MCF 10A (cell line): ENCODE measurements around the gene CSPG5. TPM values are rescaled to one million over a fixed set of nuclear protein-coding genes. Genes with fewer than 3 reads are reported as not detected.

Source experiments
- BruUV-seq: library from RNA; stranded (reverse); fragments of 400-500 nt; replicated peaks from 2 replicates; lab custom pipeline; 2021; lab: Mats Ljungman, UMichigan
- CTCF ChIA-PET: fragments of 300-600 bp; sonication (Branson Sonifier 250); formaldehyde crosslinking; extraction: SDS; loops from one replicate; lab custom pipeline; 2021; ENCODE audit warnings: antibody characterized with exemption, inconsistent platforms; lab: Yijun Ruan, JAX
- POLR2A ChIA-PET: fragments of 300-600, 350-650 bp; sonication (Branson Sonifier 250); formaldehyde crosslinking; extraction: SDS; loops from one replicate; lab custom pipeline; 2020; ENCODE audit warnings: antibody characterized with exemption, inconsistent platforms; lab: Yijun Ruan, JAX
- DNase-seq: peaks from one replicate; pipeline ENCODE4 v3.0.0-alpha.2; 2018; ENCODE audit not compliant: unreplicated experiment
- H3K27ac Mint-ChIP-seq: one replicate; pipeline ENCODE4 v1.8.0; 2022; ENCODE audit warnings: mild to moderate bottlenecking, low read depth, mixed read lengths; ENCODE audit not compliant: unreplicated experiment
- H3K27me3 Mint-ChIP-seq: one replicate; pipeline ENCODE4 v1.8.0; 2022; ENCODE audit warnings: mixed read lengths; ENCODE audit not compliant: insufficient read depth, unreplicated experiment
- H3K36me3 Mint-ChIP-seq: one replicate; pipeline ENCODE4 v1.8.0; 2022; ENCODE audit warnings: mild to moderate bottlenecking, moderate library complexity, mixed read lengths; ENCODE audit not compliant: insufficient read depth, unreplicated experiment
- H3K4me1 Mint-ChIP-seq: one replicate; pipeline ENCODE4 v1.8.0; 2022; ENCODE audit warnings: mixed read lengths; ENCODE audit not compliant: insufficient read depth, unreplicated experiment
- H3K4me3 Mint-ChIP-seq: one replicate; pipeline ENCODE4 v1.8.0; 2022; ENCODE audit warnings: mild to moderate bottlenecking, moderate library complexity, mixed read lengths; ENCODE audit not compliant: unreplicated experiment
- H3K9me3 Mint-ChIP-seq: one replicate; pipeline ENCODE4 v1.8.0; 2022; ENCODE audit warnings: mixed read lengths; ENCODE audit not compliant: unreplicated experiment
- CTCF ChIP-seq: fragments of 200-600 bp; IDR thresholded peaks from one replicate; pipeline ENCODE4 v1.8.0; 2022; ENCODE audit warnings: antibody characterized with exemption, mild to moderate bottlenecking; ENCODE audit not compliant: unreplicated experiment
- intact Hi-C: fragments of 100-400 bp; cut with micrococcal nuclease; formaldehyde crosslinking; loops from 2 replicates; pipeline ENCODE4 v1.14.1; 2022
- total RNA-seq: library from RNA; stranded (reverse); gene quantifications from 2 replicates; pipeline ENCODE4 v1.2.3, GENCODE V29; 2022

Gene CSPG5
- total RNA-seq, 1 experiment from 2014 or later: 0.44 TPM

GRCh38 chr3:47542471-47543173 lies 36.0 kb downstream of the CSPG5 start:
- ChIA-PET POLR2A (interaction anchor here (0.6 kb wide), 1 partner anchor 16 kb away, joined by 4 read pairs; no protein-coding TSS in a partner anchor), CTCF (interaction anchor here (0.5 to 1.7 kb wide), 3 partner anchors 8 to 38 kb away, joined by 3 to 5 read pairs (median 4); no protein-coding TSS in a partner anchor)
- no TSS peak for BruUV-seq
- Mint-ChIP-seq H3K4me3 (no peak overlapping the region), H3K27me3 (no peaks in the 10 kb centered on the region), H3K36me3 (no peaks in the 10 kb centered on the region), H3K4me1 (peaks cover 5% of the 10 kb centered on the region), H3K27ac (no peak overlapping the region), H3K9me3 (no peaks in the 10 kb centered on the region)
- intact Hi-C loops: no loop called here
- no peak for TF ChIP-seq CTCF
- no peak for DNase-seq

GRCh38 chr3:47541583-47542108 lies 37.0 kb downstream of the CSPG5 start:
- Mint-ChIP-seq H3K27ac (no peak overlapping the region), H3K4me3 (no peak overlapping the region), H3K4me1 (peaks cover 5% of the 10 kb centered on the region), H3K27me3 (no peaks in the 10 kb centered on the region), H3K9me3 (no peaks in the 10 kb centered on the region), H3K36me3 (no peaks in the 10 kb centered on the region)
- no TSS peak for BruUV-seq
- CTCF ChIA-PET: interaction anchor here (0.8 kb wide), 1 partner anchor 19 kb away, joined by 4 read pairs; no protein-coding TSS in a partner anchor
- intact Hi-C loops: no loop called here
- POLR2A ChIA-PET: interaction anchor here (0.6 kb wide), 1 partner anchor 15 kb away, joined by 4 read pairs; no protein-coding TSS in a partner anchor
- no peak for TF ChIP-seq CTCF
- no peak for DNase-seq

GRCh38 chr3:47540281-47540680 lies 38.4 kb downstream of the CSPG5 start:
- Mint-ChIP-seq H3K27ac (no peak overlapping the region), H3K36me3 (no peaks in the 10 kb centered on the region), H3K9me3 (no peaks in the 10 kb centered on the region), H3K4me3 (no peak overlapping the region), H3K4me1 (peaks cover 5% of the 10 kb centered on the region), H3K27me3 (no peaks in the 10 kb centered on the region)
- CTCF ChIA-PET: interaction anchor here (0.7 to 1.0 kb wide), 2 partner anchors 12 to 16 kb away, joined by 3 read pairs; no protein-coding TSS in a partner anchor
- no peak for DNase-seq
- intact Hi-C loops: no loop called here
- POLR2A ChIA-PET: interaction anchor here (0.7 kb wide), 1 partner anchor 33 kb away, joined by 3 read pairs; no protein-coding TSS in a partner anchor
- no TSS peak for BruUV-seq
- no peak for TF ChIP-seq CTCF

- BruUV-seq: no TSS peak
Measured at GRCh38 chr3:47536967-47537366, 41.7 kb downstream of the CSPG5 start.

More at GRCh38 chr3:47536967-47537366, 41.7 kb downstream of the CSPG5 start:
- Mint-ChIP-seq H3K36me3 (no peaks in the 10 kb centered on the region), H3K27ac (no peak overlapping the region), H3K4me1 (peaks cover 15% of the 10 kb centered on the region), H3K4me3 (no peak overlapping the region), H3K27me3 (peaks cover 8% of the 10 kb centered on the region), H3K9me3 (no peaks in the 10 kb centered on the region)
- ChIA-PET POLR2A (no interaction called here), CTCF (no interaction called here)
- intact Hi-C loops: no loop called here
- DNase-seq: no peak
- TF ChIP-seq CTCF: no peak
